Natural killer cell (primary cell): ENCODE results near the gene HK3. TPM values are rescaled to one million over a fixed set of nuclear protein-coding genes. Genes with fewer than 3 reads are reported as not detected.

ENCODE experiments used
- ATAC-seq, 3 donors: fragments of 150-1000 bp in 2 of 3; fragments of 200-7000 bp in 1 of 3; cut with Tn5 transposase; 1 replicate in 1 of 3; 2 replicates in 2 of 3; pipeline ENCODE4 v1.10.0; 2021; ENCODE audit warnings: mild to moderate bottlenecking in 2 of 3, moderate library complexity in 2 of 3
- DNase-seq, 2 donors: peaks; one replicate each; pipeline versions ENCODE4 v3.0.0 to v3.0.0-alpha.2; 2013 to 2021; ENCODE audit warnings: mixed read lengths in 1 of 2
- H3K27ac ChIP-seq: one replicate; pipeline ENCODE4 v1.5.1; 2013; ENCODE audit warnings: mild to moderate bottlenecking, low read length
- H3K27me3 ChIP-seq: one replicate; pipeline ENCODE4 v1.6.1; 2013; ENCODE audit warnings: low read length; ENCODE audit not compliant: control insufficient read depth, insufficient read depth
- H3K36me3 ChIP-seq: one replicate; pipeline ENCODE4 v1.6.1; 2013; ENCODE audit warnings: low read length; ENCODE audit not compliant: control insufficient read depth, insufficient read depth
- H3K4me1 ChIP-seq: one replicate; pipeline ENCODE4 v1.6.1; 2013; ENCODE audit warnings: low read length; ENCODE audit not compliant: control insufficient read depth, insufficient read depth
- H3K4me3 ChIP-seq: one replicate; pipeline ENCODE4 v1.5.1; 2013; ENCODE audit warnings: low read length
- H3K9me3 ChIP-seq: one replicate; pipeline ENCODE4 v1.6.1; 2013; ENCODE audit warnings: low read length; ENCODE audit not compliant: control insufficient read depth, insufficient read depth
- H3K27ac Mint-ChIP-seq, 2 donors: one replicate each; pipeline ENCODE4 v1.8.0; 2022; ENCODE audit warnings: mild to moderate bottlenecking in 2 of 2, mixed read lengths in 2 of 2, moderate library complexity in 1 of 2
- H3K27me3 Mint-ChIP-seq, 2 donors: one replicate each; pipeline ENCODE4 v1.8.0; 2022; ENCODE audit warnings: low read depth in 2 of 2, mixed read lengths in 2 of 2
- H3K36me3 Mint-ChIP-seq: one replicate; pipeline ENCODE4 v1.8.0; 2022; ENCODE audit warnings: mixed read lengths
- H3K4me1 Mint-ChIP-seq, 2 donors: one replicate each; pipeline ENCODE4 v1.8.0; 2022; ENCODE audit warnings: mixed read lengths in 2 of 2
- H3K4me3 Mint-ChIP-seq: one replicate; pipeline ENCODE4 v1.8.0; 2022; ENCODE audit warnings: mild to moderate bottlenecking, moderate library complexity, mixed read lengths
- H3K9me3 Mint-ChIP-seq, 2 donors: one replicate each; pipeline ENCODE4 v1.8.0; 2022; ENCODE audit warnings: mixed read lengths in 2 of 2
- WGBS: methylation state at CpG from one replicate; pipeline ENCODE4 v1.1.7; 2013; ENCODE audit warnings: missing lambda C conversion rate; ENCODE audit not compliant: insufficient coverage; 5-methylcytosine and 5-hydroxymethylcytosine counted together
- intact Hi-C: fragments of 100-400 bp; cut with micrococcal nuclease; formaldehyde crosslinking; loops from one replicate; pipeline ENCODE4 v1.14.2; 2022
- total RNA-seq, 4 donors: library from RNA; stranded (reverse); fragments of 120-200 nt in 1 of 4; gene quantifications; one replicate each; pipeline versions ENCODE4 v1.2.3 to v1.2.4, GENCODE V29; 2013 to 2022
- TF ChIP-seq, protein P1 (sequence below): fragments of 200-600 bp; IDR thresholded peaks from one replicate; pipeline ENCODE4 v1.8.0; 2022; ENCODE audit warnings: antibody characterized with exemption

The HK3 gene
- total RNA-seq, 3 donors from 2014 or later (not counting 1 experiment from before 2014, with no cell fraction given), result 6.6 to 56.1 (median 26.2) TPM

DNA sequence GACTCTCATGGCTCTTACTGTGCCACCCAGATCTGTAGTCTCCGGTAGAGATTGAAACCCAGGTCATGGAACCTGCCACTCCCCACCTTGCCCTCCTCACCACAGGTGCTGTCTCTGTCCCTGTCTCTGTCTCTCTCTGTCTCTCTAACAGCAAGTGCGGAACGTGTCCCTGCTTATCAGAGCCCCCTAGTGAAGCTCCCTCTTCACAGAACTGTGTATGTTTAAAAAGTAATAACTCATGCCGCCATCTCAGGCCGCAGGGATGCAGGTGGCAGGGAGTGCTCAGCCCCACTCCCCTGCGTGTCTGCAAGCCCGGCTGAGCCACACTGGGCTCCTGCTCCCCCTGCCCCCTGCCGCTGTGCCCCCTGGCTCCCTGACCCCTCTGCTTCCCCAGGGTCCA, 45.0 kb downstream of the HK3 start:
- no peaks in the 10 kb centered on the region for H3K4me1 ChIP-seq
- 69% methylated on average over 8 of the region's 8 CpGs for WGBS
- no peak overlapping the region for H3K4me3 ChIP-seq
- Mint-ChIP-seq H3K27me3 (peaks cover 9 to 13% of the 10 kb centered on the region in 2 donors), H3K4me3 (no peak overlapping the region), H3K27ac (no peak overlapping the region), H3K4me1 (no peaks in the 10 kb centered on the region), H3K36me3 (no peaks in the 10 kb centered on the region), H3K9me3 (no peaks in the 10 kb centered on the region)
- intact Hi-C loops, result no loop called here
- H3K9me3 ChIP-seq, result no peaks in the 10 kb centered on the region
- H3K27me3 ChIP-seq, result no peaks in the 10 kb centered on the region
- H3K27ac ChIP-seq, result no peak overlapping the region
- no peak for DNase-seq
- no peak for ATAC-seq
- TF ChIP-seq, protein P1, sequence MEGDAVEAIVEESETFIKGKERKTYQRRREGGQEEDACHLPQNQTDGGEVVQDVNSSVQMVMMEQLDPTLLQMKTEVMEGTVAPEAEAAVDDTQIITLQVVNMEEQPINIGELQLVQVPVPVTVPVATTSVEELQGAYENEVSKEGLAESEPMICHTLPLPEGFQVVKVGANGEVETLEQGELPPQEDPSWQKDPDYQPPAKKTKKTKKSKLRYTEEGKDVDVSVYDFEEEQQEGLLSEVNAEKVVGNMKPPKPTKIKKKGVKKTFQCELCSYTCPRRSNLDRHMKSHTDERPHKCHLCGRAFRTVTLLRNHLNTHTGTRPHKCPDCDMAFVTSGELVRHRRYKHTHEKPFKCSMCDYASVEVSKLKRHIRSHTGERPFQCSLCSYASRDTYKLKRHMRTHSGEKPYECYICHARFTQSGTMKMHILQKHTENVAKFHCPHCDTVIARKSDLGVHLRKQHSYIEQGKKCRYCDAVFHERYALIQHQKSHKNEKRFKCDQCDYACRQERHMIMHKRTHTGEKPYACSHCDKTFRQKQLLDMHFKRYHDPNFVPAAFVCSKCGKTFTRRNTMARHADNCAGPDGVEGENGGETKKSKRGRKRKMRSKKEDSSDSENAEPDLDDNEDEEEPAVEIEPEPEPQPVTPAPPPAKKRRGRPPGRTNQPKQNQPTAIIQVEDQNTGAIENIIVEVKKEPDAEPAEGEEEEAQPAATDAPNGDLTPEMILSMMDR, result no peak
- no peaks in the 10 kb centered on the region for H3K36me3 ChIP-seq

DNA sequence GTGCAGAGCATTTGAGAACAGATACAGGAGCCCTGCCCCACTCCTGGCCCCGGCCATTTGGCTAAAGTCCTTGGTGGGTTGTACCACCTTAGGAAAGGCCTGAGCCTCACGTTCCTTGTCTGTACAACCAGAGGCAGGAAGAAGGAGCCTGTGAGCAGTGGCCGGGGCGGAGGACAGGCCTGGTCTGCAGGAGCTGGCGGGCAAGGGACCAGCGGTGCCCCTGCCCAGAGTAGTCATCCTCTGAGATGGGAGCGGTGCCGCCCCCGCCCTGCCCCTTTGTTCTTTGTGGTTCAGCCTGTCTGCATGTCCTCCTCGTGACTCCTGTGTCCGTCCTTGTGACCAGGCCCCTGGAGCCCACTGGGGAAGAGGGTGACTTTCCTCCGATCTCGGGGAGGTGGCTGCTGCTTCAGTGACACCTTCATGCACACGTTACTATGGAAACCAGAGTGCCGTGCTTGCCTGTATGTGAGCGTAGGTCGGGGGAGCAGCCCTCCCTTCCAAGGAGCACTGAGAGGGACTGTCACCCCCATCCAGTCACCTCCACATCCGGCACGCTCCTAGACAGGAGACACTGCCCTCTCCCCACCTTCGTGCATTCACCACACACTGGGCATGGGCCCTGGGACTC, 45.9 kb downstream of the HK3 start:
- intact Hi-C loops, result no loop called here
- Mint-ChIP-seq H3K4me1 (no peaks in the 10 kb centered on the region), H3K9me3 (no peaks in the 10 kb centered on the region), H3K27me3 (peaks cover 9 to 14% of the 10 kb centered on the region in 2 donors), H3K4me3 (no peak overlapping the region), H3K36me3 (no peaks in the 10 kb centered on the region), H3K27ac (no peak overlapping the region)
- no peak for DNase-seq
- Histone ChIP-seq H3K9me3 (no peaks in the 10 kb centered on the region), H3K36me3 (no peaks in the 10 kb centered on the region), H3K27me3 (no peaks in the 10 kb centered on the region), H3K4me1 (no peaks in the 10 kb centered on the region), H3K4me3 (no peak overlapping the region), H3K27ac (no peak overlapping the region)
- TF ChIP-seq, protein P1, result no peak
- ATAC-seq, result no peak
- 78% methylated on average over 20 of the region's 20 CpGs for WGBS

DNA sequence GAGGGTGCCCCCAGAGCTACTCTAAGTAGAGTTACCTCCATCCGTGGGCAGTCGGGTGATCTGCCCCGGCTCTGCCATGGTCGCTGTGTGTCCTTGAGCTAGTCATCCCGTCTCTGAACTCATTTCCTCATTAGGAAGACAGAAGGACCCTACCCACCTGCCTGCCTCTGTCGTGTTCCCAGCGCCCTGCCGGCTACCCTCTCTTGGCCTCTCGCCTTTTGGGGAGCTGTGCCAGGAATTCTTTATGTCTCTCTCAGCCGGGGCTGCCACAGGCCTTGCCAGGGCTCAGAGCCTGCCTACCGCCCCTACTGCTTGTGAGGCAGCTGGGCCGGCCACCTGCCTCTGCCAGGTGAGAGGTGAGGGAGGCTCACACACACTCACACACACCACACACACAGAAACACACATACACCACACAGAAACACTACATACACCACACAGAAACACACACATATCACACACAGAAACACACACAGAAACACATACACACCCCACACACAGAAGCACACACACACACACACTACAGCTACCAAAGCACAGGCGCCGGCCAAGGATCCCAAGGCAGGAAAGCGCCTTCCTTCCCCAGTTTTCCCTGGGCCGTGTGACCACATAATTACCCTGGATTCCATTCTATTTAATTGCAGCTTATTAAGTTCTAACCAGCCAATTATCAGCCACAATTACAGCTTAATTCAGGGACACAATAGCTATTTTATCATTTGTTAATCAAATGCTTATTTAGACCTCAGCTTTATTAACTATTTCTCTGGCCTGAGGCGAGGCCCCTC, 47.1 kb downstream of the HK3 start:
- H3K9me3 ChIP-seq, result no peaks in the 10 kb centered on the region
- H3K27ac Mint-ChIP-seq, result no peak overlapping the region
- DNase-seq, result no peak

More for the DNA sequence above, 47.1 kb downstream of the HK3 start:
- H3K4me1 ChIP-seq, result no peaks in the 10 kb centered on the region
- no peak overlapping the region for H3K27ac ChIP-seq
- no peaks in the 10 kb centered on the region for H3K36me3 Mint-ChIP-seq
- TF ChIP-seq, protein P1, result no peak
- no peaks in the 10 kb centered on the region for H3K4me1 Mint-ChIP-seq
- peaks cover 4 to 10% of the 10 kb centered on the region in 2 donors for H3K27me3 Mint-ChIP-seq
- no peaks in the 10 kb centered on the region for H3K27me3 ChIP-seq
- H3K9me3 Mint-ChIP-seq, result no peaks in the 10 kb centered on the region
- H3K36me3 ChIP-seq, result no peaks in the 10 kb centered on the region
- no peak overlapping the region for H3K4me3 Mint-ChIP-seq
- ATAC-seq, result no peak
- 82% methylated on average over 17 of the region's 17 CpGs for WGBS
- H3K4me3 ChIP-seq, result no peak overlapping the region
- intact Hi-C loops, result no loop called here
